Ecto neural progenitor cell (in vitro differentiated cells): Measurements from ENCODE around the gene KCNJ4.
A peak's percentile ranks its signal among the peaks of the same experiment; 100 is the strongest.

Experiments
- DNase-seq: peaks from one replicate; pipeline ENCODE4 v3.0.0-alpha.2; 2018; ENCODE audit warnings: low spot score

Gene KCNJ4

GRCh38 chr22:38429499-38430068 lies 25.4 kb downstream of the KCNJ4 start:
- DNase-seq = no peak

GRCh38 chr22:38428714-38429113 lies 26.3 kb downstream of the KCNJ4 start:
- no peak for DNase-seq

- no peak for DNase-seq
Measured at GRCh38 chr22:38427940-38428339, 27.1 kb downstream of the KCNJ4 start.

GRCh38 chr22:38427465-38427864 lies 27.5 kb downstream of the KCNJ4 start:
- DNase-seq = no peak

GRCh38 chr22:38426628-38427027 lies 28.4 kb downstream of the KCNJ4 start:
- DNase-seq = no peak

GRCh38 chr22:38424525-38425080 lies 30.4 kb downstream of the KCNJ4 start:
- DNase-seq = no peak

GRCh38 chr22:38423512-38424503 lies 31.2 kb downstream of the KCNJ4 start:
- no peak for DNase-seq

- no peak for DNase-seq
Measured at GRCh38 chr22:38422611-38423511, 32.1 kb downstream of the KCNJ4 start.

- no peak for DNase-seq
Measured at GRCh38 chr22:38420734-38421133, 34.3 kb downstream of the KCNJ4 start.

GRCh38 chr22:38419858-38420160 lies 35.2 kb downstream of the KCNJ4 start:
- no peak for DNase-seq

- DNase-seq = no peak
Measured at GRCh38 chr22:38419121-38419857, 35.7 kb downstream of the KCNJ4 start.

GRCh38 chr22:38418589-38418988 lies 36.4 kb downstream of the KCNJ4 start:
- no peak for DNase-seq

- no peak for DNase-seq
Measured at GRCh38 chr22:38417252-38418060, 37.5 kb downstream of the KCNJ4 start.

GRCh38 chr22:38416621-38417251 lies 38.3 kb downstream of the KCNJ4 start:
- peak; percentile 40 for DNase-seq

GRCh38 chr22:38415561-38416321 lies 39.3 kb downstream of the KCNJ4 start:
- DNase-seq = peak; percentile 55

GRCh38 chr22:38415046-38415445 lies 40.0 kb downstream of the KCNJ4 start:
- peak; percentile 43 for DNase-seq

- peak; percentile 33 for DNase-seq
Measured at GRCh38 chr22:38414009-38414395, 41.0 kb downstream of the KCNJ4 start.

- DNase-seq = peak; percentile 34
Measured at GRCh38 chr22:38413085-38414008, 41.7 kb downstream of the KCNJ4 start.
